HFFc6 (cell line): ENCODE data around the gene GP1BA. TPM values are rescaled to one million over a fixed set of nuclear protein-coding genes. Genes with fewer than 3 reads are reported as not detected.
A peak's percentile ranks its signal among the peaks of the same experiment; 100 is the strongest.

Experiments
- DNase-seq: peaks from one replicate; pipeline ENCODE4 v3.0.0-alpha.2; 2018
- H3K27ac Mint-ChIP-seq: 2 replicates; pipeline ENCODE4 v1.8.0; 2020; ENCODE audit warnings: mild to moderate bottlenecking, mixed read lengths
- H3K27me3 Mint-ChIP-seq: 2 replicates; pipeline ENCODE4 v1.8.0; 2021; ENCODE audit warnings: mild to moderate bottlenecking, moderate library complexity, mixed read lengths; ENCODE audit not compliant: insufficient read depth
- H3K36me3 Mint-ChIP-seq: 2 replicates; pipeline ENCODE4 v1.8.0; 2021; ENCODE audit warnings: low read depth, mixed read lengths
- H3K4me1 Mint-ChIP-seq: 2 replicates; pipeline ENCODE4 v1.8.0; 2020; ENCODE audit warnings: low read depth, mixed read lengths
- H3K4me3 Mint-ChIP-seq: 2 replicates; pipeline ENCODE4 v1.8.0; 2020; ENCODE audit warnings: mild to moderate bottlenecking, moderate library complexity, mixed read lengths
- H3K9me3 Mint-ChIP-seq: 2 replicates; pipeline ENCODE4 v1.8.0; 2020; ENCODE audit warnings: mild to moderate bottlenecking, mixed read lengths
- total RNA-seq, 6 experiments: library from RNA; stranded (reverse); fragmentation: NEBNext Ultra II Directional; extraction: Animal tissue kit (Norgen Biotek cat#: 25700); gene quantifications; 2 replicates in 1 of 6; 3 replicates in 5 of 6; pipeline ENCODE4 v1.2.3, GENCODE V29; 2021
- TF ChIP-seq, protein P1 (sequence below): fragments of 200-600 bp; sonication (generic); IDR thresholded peaks from 2 replicates; pipeline ENCODE4 v1.5.0; 2021; ENCODE audit warnings: antibody characterized with exemption, mild to moderate bottlenecking

The GP1BA gene
- total RNA-seq, 6 experiments from 2014 or later: not detected

DNA sequence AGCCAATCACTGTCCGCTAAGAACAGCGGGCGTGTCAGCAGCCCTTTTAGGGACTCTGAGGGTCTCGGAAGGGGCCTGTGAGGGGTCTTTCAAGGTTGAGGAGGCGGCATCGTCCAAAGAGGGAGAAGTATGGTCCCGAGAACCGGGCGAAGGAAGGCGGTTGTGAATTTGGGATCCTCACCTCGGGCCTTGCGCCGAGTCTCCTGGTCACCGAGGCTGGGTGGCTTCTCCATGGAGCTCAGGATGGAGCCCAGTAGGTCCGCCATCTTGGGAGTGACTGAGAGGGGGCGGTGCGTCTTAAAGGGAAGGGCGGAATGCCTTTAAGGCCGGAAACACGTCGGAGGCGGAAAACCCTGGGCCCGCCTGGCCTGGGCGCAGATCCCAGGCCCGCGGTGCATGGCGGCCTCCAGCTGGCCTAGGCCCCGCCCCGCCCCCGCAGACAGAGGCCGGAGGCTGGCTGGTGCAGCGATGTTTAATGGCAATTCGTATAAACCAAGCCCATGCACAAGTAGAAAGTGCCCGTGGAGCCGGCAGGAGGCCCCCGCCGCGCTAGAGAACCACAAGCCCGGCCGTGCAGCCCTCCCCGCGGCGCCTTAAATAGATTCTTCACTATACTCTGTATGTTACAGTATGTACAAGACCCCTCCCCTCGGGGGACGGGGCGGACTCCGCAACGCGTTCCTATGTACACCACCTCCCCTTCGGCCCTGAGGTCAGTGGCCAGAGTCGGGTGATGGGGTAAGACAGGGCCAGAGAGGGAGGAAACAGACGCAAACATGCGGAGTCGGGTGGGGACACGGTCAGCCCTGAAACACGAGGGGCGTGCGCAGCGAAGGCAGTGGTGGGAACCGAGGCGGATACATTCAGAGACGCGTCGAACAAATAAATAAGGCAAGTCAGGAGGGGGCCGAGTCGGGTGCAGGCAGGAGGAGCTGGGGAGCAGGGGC, 35.7 kb downstream of the GP1BA start, which contains the start of gene SPAG7:
SPAG7 (minus strand) TSS at position 279 of the 947 bp plus-strand sequence; CDS start at position 266, 13 bp downstream.
- TF ChIP-seq, protein P1, sequence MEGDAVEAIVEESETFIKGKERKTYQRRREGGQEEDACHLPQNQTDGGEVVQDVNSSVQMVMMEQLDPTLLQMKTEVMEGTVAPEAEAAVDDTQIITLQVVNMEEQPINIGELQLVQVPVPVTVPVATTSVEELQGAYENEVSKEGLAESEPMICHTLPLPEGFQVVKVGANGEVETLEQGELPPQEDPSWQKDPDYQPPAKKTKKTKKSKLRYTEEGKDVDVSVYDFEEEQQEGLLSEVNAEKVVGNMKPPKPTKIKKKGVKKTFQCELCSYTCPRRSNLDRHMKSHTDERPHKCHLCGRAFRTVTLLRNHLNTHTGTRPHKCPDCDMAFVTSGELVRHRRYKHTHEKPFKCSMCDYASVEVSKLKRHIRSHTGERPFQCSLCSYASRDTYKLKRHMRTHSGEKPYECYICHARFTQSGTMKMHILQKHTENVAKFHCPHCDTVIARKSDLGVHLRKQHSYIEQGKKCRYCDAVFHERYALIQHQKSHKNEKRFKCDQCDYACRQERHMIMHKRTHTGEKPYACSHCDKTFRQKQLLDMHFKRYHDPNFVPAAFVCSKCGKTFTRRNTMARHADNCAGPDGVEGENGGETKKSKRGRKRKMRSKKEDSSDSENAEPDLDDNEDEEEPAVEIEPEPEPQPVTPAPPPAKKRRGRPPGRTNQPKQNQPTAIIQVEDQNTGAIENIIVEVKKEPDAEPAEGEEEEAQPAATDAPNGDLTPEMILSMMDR: peak; percentile 43
- Mint-ChIP-seq H3K27ac (no peak within 1 kb of the TSS), H3K27me3 (peaks cover 18% of the 10 kb centered on the region), H3K9me3 (peaks cover 4% of the 10 kb centered on the region; the same call in 1 of the 2 replicates), H3K4me3 (no peak within 1 kb of the TSS), H3K4me1 (peaks cover 15% of the 10 kb centered on the region), H3K36me3 (peaks cover 29% of the 10 kb centered on the region)
- DNase-seq: peak; percentile 92

DNA sequence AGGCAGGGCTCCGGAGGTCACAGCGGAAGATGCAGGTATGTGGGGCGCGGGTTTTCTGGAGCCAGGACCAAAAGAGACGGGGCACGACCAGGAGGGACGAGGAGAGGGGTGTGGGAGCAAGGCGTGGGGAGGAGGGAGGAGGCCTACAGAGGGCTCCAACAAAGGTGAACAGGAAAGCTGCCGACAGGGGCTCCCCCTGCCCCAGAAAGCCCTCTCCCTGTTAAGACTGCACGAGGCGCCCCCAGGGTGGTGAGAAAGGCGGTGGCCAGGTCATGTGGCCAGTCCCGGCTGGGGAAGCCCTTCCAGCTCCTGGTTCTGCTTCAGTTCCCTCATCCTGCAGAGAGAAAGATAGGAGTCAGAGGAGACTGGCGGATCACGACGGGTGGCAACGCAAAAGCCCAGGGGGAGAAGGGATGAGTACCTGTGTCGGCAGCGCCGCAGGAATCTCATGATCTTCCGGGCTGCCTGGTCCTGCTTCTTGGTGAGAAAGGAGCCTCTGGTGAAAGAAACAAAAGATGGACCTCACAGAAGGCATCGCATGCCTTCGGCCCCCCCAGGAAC, 36.5 kb downstream of the GP1BA start:
- H3K36me3 Mint-ChIP-seq: peaks cover 30% of the 10 kb centered on the region
- H3K4me3 Mint-ChIP-seq: no peak overlapping the region
- H3K27ac Mint-ChIP-seq: no peak overlapping the region
- TF ChIP-seq, protein P1: no peak
- H3K27me3 Mint-ChIP-seq: peaks cover 18% of the 10 kb centered on the region
- DNase-seq: no peak
- peaks cover 4% of the 10 kb centered on the region; the same call in 1 of the 2 replicates for H3K9me3 Mint-ChIP-seq
- peaks cover 15% of the 10 kb centered on the region for H3K4me1 Mint-ChIP-seq

DNA sequence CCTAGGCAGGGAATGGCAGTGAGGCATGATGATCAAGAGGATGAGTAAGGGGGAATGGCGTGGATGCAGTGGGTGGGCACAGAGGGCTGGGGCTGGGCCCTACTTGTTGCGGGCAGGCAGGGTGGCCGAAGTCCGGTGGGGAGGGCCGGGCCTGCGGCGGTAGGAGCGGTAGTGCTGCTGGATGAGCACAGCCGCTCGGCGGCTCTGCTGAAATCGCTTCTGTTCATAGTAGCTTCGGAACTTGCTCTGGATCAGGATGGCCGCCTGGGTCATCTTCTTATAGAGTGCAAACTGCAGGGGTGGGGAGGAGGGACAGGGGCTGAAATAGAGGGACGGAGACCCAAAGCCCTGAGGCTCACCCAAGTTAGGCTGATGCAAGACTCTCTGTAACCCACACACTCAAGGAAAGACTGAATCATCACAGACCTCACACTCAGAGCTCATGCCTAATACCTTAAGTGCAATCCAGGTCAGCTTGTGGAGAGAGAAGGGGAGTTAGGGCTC, 37.0 kb downstream of the GP1BA start:
- peaks cover 15% of the 10 kb centered on the region for H3K4me1 Mint-ChIP-seq
- no peak overlapping the region for H3K4me3 Mint-ChIP-seq
- TF ChIP-seq, protein P1: no peak
- peak; percentile 89 for DNase-seq
- peaks cover 16% of the 10 kb centered on the region for H3K27me3 Mint-ChIP-seq
- H3K9me3 Mint-ChIP-seq: peaks cover 4% of the 10 kb centered on the region; the same call in 1 of the 2 replicates
- peaks cover 34% of the 10 kb centered on the region for H3K36me3 Mint-ChIP-seq
- H3K27ac Mint-ChIP-seq: no peak overlapping the region

DNA sequence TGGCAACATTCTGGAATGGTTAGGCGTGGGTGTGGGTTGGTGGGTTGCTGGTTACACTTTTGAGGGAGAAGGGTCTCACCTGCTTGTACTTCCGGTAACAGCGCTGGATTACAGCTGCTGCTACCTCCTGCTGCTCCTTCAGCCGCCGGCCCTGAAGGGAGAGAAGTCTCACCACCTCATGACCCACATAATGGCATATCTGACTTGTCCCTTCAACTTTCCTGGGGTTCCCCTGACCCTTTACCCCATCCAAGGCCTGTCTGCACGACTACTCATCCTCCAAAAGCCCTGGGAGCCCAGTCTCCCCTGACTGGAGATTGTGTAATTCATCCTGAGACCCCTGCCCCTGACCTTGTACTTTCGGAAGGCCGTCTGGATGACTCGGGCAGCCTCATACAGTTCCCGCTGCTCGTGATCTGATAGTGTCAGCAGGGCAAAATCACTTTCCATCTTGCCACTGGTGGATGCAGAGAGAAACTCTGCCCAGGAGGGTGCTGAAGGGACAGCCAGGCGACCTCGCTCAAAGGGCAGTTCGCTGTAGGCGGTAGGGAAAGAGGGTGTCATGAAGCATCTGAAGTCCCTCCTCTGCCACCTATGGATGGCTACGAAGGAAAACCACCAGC, 37.6 kb downstream of the GP1BA start:
- Mint-ChIP-seq H3K9me3 (peaks cover 4% of the 10 kb centered on the region; the same call in 1 of the 2 replicates), H3K4me3 (no peak overlapping the region), H3K4me1 (peaks cover 15% of the 10 kb centered on the region), H3K27ac (no peak overlapping the region), H3K36me3 (peaks cover 34% of the 10 kb centered on the region), H3K27me3 (peaks cover 13% of the 10 kb centered on the region)
- peak; percentile 57 for DNase-seq
- TF ChIP-seq, protein P1: no peak

DNA sequence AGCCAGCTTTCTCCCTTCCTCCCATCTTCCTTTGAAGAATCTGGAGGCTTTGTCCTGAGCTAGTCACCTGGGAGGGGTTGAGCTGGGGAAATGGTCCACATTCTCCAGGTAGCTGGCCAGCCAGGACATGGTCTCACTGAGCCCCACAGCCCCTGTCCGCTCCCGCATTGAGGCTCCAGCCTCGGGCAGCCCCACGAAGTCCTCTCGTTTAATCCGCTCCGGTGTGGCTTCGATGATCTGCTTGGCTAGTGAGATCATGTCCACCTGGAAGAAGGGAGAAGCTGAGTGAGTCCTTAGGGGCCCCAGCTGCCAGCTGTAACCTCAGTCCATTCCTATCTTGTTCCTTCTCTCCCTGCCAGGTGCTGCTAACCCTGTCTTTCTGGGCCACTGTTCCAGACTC, 38.2 kb downstream of the GP1BA start:
- TF ChIP-seq, protein P1: no peak
- Mint-ChIP-seq H3K27me3 (peaks cover 10% of the 10 kb centered on the region), H3K4me1 (peaks cover 12% of the 10 kb centered on the region), H3K9me3 (peaks cover 4% of the 10 kb centered on the region; the same call in 1 of the 2 replicates), H3K4me3 (no peak overlapping the region), H3K36me3 (peaks cover 31% of the 10 kb centered on the region), H3K27ac (no peak overlapping the region)
- no peak for DNase-seq
